HG03095 (cell line): ENCODE data around the gene PSMB7.

Experiments
- ATAC-seq: cut with Tn5 transposase; IDR thresholded peaks from one replicate; pipeline ENCODE4 v1.9.1; 2021; ENCODE audit warnings: moderate library complexity; ENCODE audit not compliant: unreplicated experiment

Gene PSMB7

DNA sequence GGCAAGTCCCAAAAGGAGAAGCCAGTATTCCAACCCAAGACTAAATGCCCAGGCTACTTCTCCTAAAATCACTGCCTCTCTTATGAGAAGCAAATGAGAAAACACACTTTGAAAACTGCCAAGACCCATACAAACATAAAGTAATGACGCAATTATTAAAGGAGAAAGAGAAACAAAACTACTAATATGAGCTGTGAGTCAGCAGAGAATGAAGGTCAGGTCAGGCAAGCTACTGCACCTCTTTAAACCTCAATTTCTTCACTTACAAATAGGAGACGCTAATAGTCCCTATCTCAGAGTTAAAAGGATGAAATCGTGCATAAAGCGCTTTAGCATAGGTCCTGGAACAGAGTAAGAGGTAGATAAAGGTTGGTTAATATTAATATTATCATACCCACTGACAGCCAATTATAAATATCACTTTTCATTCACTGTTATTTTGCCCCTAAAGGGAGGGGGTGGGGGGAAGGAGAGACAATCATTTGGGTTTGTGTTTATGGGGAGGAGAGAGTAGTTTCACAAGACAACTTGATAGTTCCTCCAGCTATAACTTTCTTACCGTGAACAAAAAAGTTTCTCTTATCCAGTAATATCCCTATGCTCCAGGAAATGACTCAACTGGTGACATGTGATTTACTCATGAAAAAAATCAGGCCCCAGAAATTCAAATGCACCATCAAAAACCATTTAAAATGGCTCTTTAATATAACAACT lies 3.6 kb downstream of the PSMB7 start:
- ATAC-seq = no peak

- ATAC-seq = no peak
Observed at GRCh38 chr9:124410321-124410913, 4.8 kb downstream of the PSMB7 start.

DNA sequence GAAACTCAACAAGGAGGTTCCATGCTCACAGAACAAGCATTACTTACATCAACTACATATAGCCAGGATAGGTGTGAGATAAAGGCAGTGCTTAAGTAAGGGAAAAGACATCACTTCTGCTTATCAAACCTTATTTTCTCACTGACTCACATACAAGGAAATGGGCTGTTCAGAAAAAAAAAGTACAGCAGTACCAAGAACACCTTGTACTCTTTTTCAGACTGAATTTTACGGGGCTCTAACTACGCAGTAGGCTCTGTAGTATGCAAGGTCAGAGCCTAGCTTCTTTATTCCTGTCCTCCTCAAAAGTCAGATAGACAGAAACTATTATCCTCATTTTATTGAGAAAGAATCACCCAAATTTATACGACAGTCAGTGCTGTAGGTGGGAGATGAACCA lies 5.8 kb downstream of the PSMB7 start:
- no peak for ATAC-seq

- ATAC-seq = no peak
Observed at GRCh38 chr9:124403246-124403645, 12.0 kb downstream of the PSMB7 start.

- no peak for ATAC-seq
Observed at GRCh38 chr9:124399968-124400940, 15.0 kb downstream of the PSMB7 start.

GRCh38 chr9:124399323-124399967 lies 15.8 kb downstream of the PSMB7 start:
- no peak for ATAC-seq

GRCh38 chr9:124398191-124398935 lies 16.9 kb downstream of the PSMB7 start:
- ATAC-seq = no peak

GRCh38 chr9:124395826-124396225 lies 19.4 kb downstream of the PSMB7 start:
- no peak for ATAC-seq

DNA sequence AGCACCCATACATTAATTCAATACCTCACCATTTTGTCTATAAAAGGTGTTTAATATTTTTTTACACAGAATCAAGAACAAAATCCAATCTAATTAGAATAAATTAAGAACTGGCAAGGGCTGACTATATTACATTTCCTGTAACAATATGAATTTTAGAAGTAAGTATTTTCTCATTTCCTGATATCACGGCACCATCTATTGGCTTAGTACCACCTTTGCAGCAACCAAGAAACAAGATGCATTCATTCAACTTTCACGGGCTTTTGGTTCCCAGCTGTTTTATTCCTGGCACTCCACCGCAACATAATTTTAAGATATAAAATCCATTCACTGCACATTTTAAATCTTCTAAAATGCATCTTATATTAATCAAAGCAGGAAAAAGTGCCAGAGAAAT lies 20.6 kb downstream of the PSMB7 start:
- ATAC-seq = no peak

- no peak for ATAC-seq
Observed at GRCh38 chr9:124394167-124394566, 21.1 kb downstream of the PSMB7 start.

DNA sequence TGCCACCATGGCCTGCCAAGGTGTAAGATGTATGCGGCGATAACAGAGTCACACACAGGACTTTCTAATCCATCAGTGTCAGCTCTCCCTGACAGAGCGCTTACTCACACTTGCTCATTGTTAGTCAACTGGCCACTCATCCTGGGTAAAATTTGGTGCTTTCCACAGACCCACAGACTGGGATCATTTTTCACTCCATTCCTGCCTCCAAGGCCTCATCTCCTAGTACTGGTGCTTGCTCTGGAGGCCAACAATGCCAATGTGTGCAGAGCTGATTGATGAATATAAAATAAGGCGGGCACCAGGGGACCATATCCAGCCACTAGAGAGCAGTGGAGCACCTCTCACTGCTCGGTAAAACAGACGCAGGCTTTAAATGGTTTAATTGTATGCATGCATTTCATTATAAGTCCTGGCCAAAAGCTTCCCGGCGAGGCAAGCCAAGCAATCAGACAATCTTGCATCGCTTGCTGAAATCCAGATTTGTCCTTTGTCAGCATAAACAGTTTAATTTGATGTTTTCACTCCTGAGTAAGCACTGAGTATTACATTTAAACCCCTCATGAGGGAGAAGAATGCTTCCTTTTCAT lies 22.3 kb downstream of the PSMB7 start:
- no peak for ATAC-seq

DNA sequence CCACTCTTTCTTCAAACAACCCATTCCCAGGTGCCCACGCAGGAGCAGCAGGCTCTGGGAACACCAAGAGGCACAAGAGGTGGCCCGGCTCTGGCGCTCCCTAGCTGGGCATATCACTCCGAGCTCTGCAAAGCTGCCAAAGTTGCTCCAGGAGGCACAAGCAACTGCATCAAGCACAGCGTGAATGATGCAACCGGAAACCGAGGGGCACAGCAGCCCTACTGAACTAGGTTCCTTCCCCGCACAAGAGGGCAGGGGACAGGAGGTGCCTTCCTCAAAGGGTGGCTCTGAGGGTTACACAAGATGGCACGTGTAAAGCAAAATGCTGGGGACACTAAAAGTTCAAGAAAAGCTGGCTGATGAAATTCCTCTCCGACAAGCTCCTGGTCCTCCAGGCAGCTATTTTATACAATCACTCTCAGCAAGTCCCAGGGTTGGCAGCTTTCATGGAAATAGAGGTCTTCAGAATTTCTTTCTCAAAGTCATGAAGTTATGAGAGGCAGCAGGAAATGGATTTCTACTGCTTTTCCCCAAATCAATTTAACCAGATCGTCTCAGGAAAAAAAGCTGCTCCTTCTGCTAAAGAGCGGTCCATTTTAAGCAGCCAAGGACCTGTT lies 22.9 kb downstream of the PSMB7 start:
- no peak for ATAC-seq

DNA sequence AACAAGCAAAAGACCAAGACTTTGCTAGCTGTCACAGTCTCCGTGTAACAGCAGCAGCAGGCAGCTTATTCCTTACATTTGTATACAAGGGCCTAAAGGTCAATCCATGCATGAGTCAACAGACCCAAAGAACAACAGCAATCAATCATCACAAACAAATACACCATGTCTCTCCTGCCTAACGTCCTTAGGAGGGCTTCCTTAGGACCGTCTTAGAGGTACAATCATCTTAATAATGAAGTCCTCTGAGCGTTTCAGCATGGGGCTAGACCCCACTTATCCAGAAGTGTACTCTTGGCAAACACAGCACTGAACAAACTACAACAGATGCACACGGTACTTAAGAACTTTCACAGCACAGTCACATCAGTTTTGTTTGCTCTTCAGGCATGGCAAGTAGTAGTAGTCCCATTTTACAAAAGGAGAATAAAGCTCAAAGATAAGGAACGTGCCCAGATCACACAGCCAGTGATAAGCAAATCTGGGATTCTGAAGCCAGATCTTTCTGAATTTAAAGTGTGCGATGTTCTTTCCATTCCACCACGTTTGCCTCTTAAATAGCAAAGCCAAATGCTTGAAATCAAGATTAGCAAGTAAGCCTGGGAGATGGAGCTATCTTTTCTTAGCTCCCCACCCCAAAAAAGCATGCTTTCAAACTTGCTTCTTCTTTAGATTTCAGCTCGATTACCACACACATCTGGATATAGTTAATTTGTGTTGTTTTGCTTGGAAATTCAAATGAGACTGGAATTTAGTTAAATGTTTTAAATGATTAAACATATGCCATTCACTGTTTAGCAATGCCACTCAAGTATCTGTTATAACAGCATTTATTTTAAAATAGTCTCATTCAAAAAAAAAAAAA lies 24.2 kb downstream of the PSMB7 start:
- no peak for ATAC-seq

GRCh38 chr9:124389146-124389939 lies 25.9 kb downstream of the PSMB7 start:
- no peak for ATAC-seq

- ATAC-seq = no peak
Observed at GRCh38 chr9:124388275-124389048, 26.8 kb downstream of the PSMB7 start.

GRCh38 chr9:124386201-124386600 lies 29.0 kb downstream of the PSMB7 start:
- no peak for ATAC-seq

- no peak for ATAC-seq
Observed at GRCh38 chr9:124385623-124386022, 29.6 kb downstream of the PSMB7 start.
